NB4 (cell line): ENCODE data around the gene DDX51.
A peak's percentile ranks its signal among the peaks of the same experiment; 100 is the strongest.

Source experiments
- DNase-seq: peaks from one replicate; pipeline ENCODE4 v3.0.0; 2010; ENCODE audit warnings: low read depth
- H3K4me3 ChIP-seq: one replicate; pipeline ENCODE4 v1.5.1; 2011; ENCODE audit warnings: mild to moderate bottlenecking, low read depth, low read length, moderate library complexity
- CTCF ChIP-seq: IDR thresholded peaks from one replicate; pipeline ENCODE4 v1.5.1; 2012; ENCODE audit warnings: low read depth, low read length
- MAX ChIP-seq: IDR thresholded peaks from 2 replicates; pipeline ENCODE4 v1.6.1; 2011; ENCODE audit warnings: low read depth, low read length
- MYC ChIP-seq: IDR thresholded peaks from 2 replicates; pipeline ENCODE4 v1.6.1; 2011; ENCODE audit warnings: low read depth, low read length
- POLR2A ChIP-seq: IDR thresholded peaks from 2 replicates; pipeline ENCODE4 v1.6.1; 2011; ENCODE audit warnings: mild to moderate bottlenecking; ENCODE audit not compliant: insufficient read length; ENCODE audit errors: extremely low read depth

Gene DDX51

GRCh38 chr12:132164426-132164825 lies 20.3 kb upstream of the DDX51 start:
- TF ChIP-seq MYC, result no peak
- no peak for TF ChIP-seq MAX
- TF ChIP-seq CTCF, result no peak
- TF ChIP-seq POLR2A, result no peak
- no peak overlapping the region for H3K4me3 ChIP-seq
- DNase-seq, result no peak

- H3K4me3 ChIP-seq, result no peak overlapping the region
- DNase-seq, result peak; percentile 53
These were observed 19.8 kb upstream of the DDX51 start for GRCh38 chr12:132163911-132164288.

GRCh38 chr12:132163041-132163910 lies 19.2 kb upstream of the DDX51 start:
- DNase-seq, result no peak
- TF ChIP-seq POLR2A, result no peak
- TF ChIP-seq CTCF, result no peak
- TF ChIP-seq MYC, result peak; percentile 9; the same call in 1 of the 2 replicates
- H3K4me3 ChIP-seq, result peak overlapping the region; percentile 21

More at GRCh38 chr12:132163911-132164288, 19.8 kb upstream of the DDX51 start:
- TF ChIP-seq POLR2A (no peak), CTCF (peak; percentile 29)

- peak overlapping the region; percentile 21 for H3K4me3 ChIP-seq
- TF ChIP-seq POLR2A (no peak), CTCF (no peak), MYC (peak; percentile 66; the same call in 1 of the 2 replicates), MAX (peak; percentile 57)
- DNase-seq, result peak; percentile 85
These were observed 18.5 kb upstream of the DDX51 start for GRCh38 chr12:132162508-132163031.

GRCh38 chr12:132161796-132162507 lies 17.8 kb upstream of the DDX51 start:
- no peak for TF ChIP-seq MAX
- TF ChIP-seq POLR2A, result no peak
- no peak for TF ChIP-seq CTCF
- no peak for TF ChIP-seq MYC
- no peak for DNase-seq
- H3K4me3 ChIP-seq, result no peak overlapping the region
